GM12872 (cell line): ENCODE results near the gene ANKH.

Experiments used
- CTCF ChIP-seq: IDR thresholded peaks from 3 replicates; pipeline ENCODE4 v1.5.1; 2011; ENCODE audit warnings: low read depth, mild to moderate bottlenecking, low read length, moderate library complexity; ENCODE audit not compliant: insufficient read depth

Gene ANKH

GRCh38 chr5:14851999-14852526 is 19.5 kb downstream of the ANKH start:
- TF ChIP-seq CTCF = no peak

- no peak for TF ChIP-seq CTCF
These were observed 20.0 kb downstream of the ANKH start for GRCh38 chr5:14851597-14851996.

GRCh38 chr5:14851050-14851419 is 20.5 kb downstream of the ANKH start:
- no peak for TF ChIP-seq CTCF

- no peak for TF ChIP-seq CTCF
These were observed 21.0 kb downstream of the ANKH start for GRCh38 chr5:14850419-14851049.

GRCh38 chr5:14849516-14850294 is 21.9 kb downstream of the ANKH start:
- TF ChIP-seq CTCF = no peak

GRCh38 chr5:14848385-14848784 is 23.2 kb downstream of the ANKH start:
- no peak for TF ChIP-seq CTCF

- no peak for TF ChIP-seq CTCF
These were observed 24.1 kb downstream of the ANKH start for GRCh38 chr5:14847471-14847870.
